ENCODE data around the gene CLHC1. TPM values are rescaled to one million over a fixed set of nuclear protein-coding genes. Genes with fewer than 3 reads are reported as not detected.

CLHC1 gene
- total RNA-seq, 1 experiment from 2014 or later: 9.2 TPM

GRCh38 chr2:55247025-55247424 lies 14.9 kb upstream of the CLHC1 start:
- Histone ChIP-seq H4K8ac (replicated peaks; ENCODE audit: insufficient read length, low read depth, low read length) (no peak overlapping the region), H3K79me1 (ENCODE audit: insufficient read depth, low read depth, low read length, poor library complexity, severe bottlenecking) (no peaks in the 10 kb centered on the region), H2BK5ac (ENCODE audit: insufficient read length, low read length) (no peak overlapping the region), H2BK15ac (ENCODE audit: low read depth, low read length) (no peak overlapping the region), H4K20me1 (ENCODE audit: control insufficient read depth, insufficient read depth, insufficient read length) (no peaks in the 10 kb centered on the region), H3K79me2 (ENCODE audit: insufficient read depth, low read length) (no peaks in the 10 kb centered on the region), H3K9ac (ENCODE audit: extremely low read depth, insufficient read length, low read length) (no peak overlapping the region), H2AK5ac (ENCODE audit: insufficient read length, low read length) (no peak overlapping the region), H4K5ac (ENCODE audit: insufficient read length, low read depth, low read length) (no peak overlapping the region), H3K23ac (ENCODE audit: insufficient read length, low read depth, low read length) (no peak overlapping the region), H4K91ac (ENCODE audit: insufficient read length, low read depth, low read length) (no peak overlapping the region), H2AFZ (ENCODE audit: low read length) (no peak overlapping the region), H3K27me3 (ENCODE audit: insufficient read depth, low read length) (no peaks in the 10 kb centered on the region), H2BK12ac (ENCODE audit: insufficient read length, low read depth, low read length) (no peak overlapping the region), H2BK120ac (ENCODE audit: low read depth, low read length, poor library complexity, severe bottlenecking) (no peak overlapping the region), H3K27ac (ENCODE audit: insufficient read length, low read depth, low read length) (no peak overlapping the region), H3K9me3 (ENCODE audit: control insufficient read depth, low read depth, low read length) (no peaks in the 10 kb centered on the region), H3K4ac (ENCODE audit: low read depth, low read length) (no peak overlapping the region), H3K4me2 (ENCODE audit: insufficient read depth, insufficient read length, low read length) (no peak overlapping the region), H3K14ac (ENCODE audit: insufficient read depth, low read length) (no peak overlapping the region), H3K56ac (ENCODE audit: insufficient read length, low read depth, low read length) (no peak overlapping the region), H3K23me2 (ENCODE audit: insufficient read length, low read depth, low read length, poor library complexity, severe bottlenecking) (no peaks in the 10 kb centered on the region), H3T11ph (ENCODE audit: low read length) (no peak overlapping the region), H3K18ac (ENCODE audit: insufficient read length, low read depth, low read length) (no peak overlapping the region), H2BK20ac (ENCODE audit: low read depth, low read length, poor library complexity, severe bottlenecking) (no peak overlapping the region), H3K4me1 (ENCODE audit: insufficient read depth, low read length) (no peaks in the 10 kb centered on the region)
- Mint-ChIP-seq H3K9me3 (no peaks in the 10 kb centered on the region), H3K36me3 (ENCODE audit: insufficient read depth in 1 of 3, low read depth in 3 of 3) (peaks cover 5 to 66% (median 29%) of the 10 kb centered on the region in 3 experiments; a peak in 6 of 7 replicates), H3K4me1 (no peaks in the 10 kb centered on the region), H3K27ac (no peak overlapping the region; a peak in 1 of 7 replicates), H3K27me3 (ENCODE audit: low read depth) (no peaks in the 10 kb centered on the region), H3K4me3 (no peak overlapping the region)
- no peak for DNase-seq
- WGBS (ENCODE audit: extremely low coverage, insufficient read length, low lambda C conversion rate): no CpG with 5 or more reads among the region's 5 CpGs
- no peak for TF ChIP-seq CTCF (conservative IDR thresholded peaks at IDR 0.05)

Measured in H9 (cell line).